Esophagus muscularis mucosa (tissue), 3 donors: ENCODE measurements around the gene LAMA3.

ENCODE experiments used
- POLR2A ChIP-seq: fragments of 450-650 bp; IDR thresholded peaks from one replicate; pipeline ENCODE4 v1.6.1; 2017; ENCODE audit warnings: antibody characterized with exemption, moderate library complexity, mild to moderate bottlenecking, low read depth
- POLR2AphosphoS5 ChIP-seq, 2 donors: sonication (generic); formaldehyde crosslinking; IDR thresholded peaks; one replicate each; pipeline ENCODE4 v1.6.1; 2017; ENCODE audit warnings: antibody characterized with exemption in 2 of 2
- TF ChIP-seq, protein P1 (sequence below), 3 experiments: fragments of 200-600 bp in 2 of 3; fragments of 450-650 bp in 1 of 3; sonication (generic) in 2 of 3; IDR thresholded peaks; one replicate each; pipeline ENCODE4 v1.5.1; 2017 to 2019; ENCODE audit warnings: antibody characterized with exemption in 3 of 3, mild to moderate bottlenecking in 2 of 3, moderate library complexity in 1 of 3

DNA sequence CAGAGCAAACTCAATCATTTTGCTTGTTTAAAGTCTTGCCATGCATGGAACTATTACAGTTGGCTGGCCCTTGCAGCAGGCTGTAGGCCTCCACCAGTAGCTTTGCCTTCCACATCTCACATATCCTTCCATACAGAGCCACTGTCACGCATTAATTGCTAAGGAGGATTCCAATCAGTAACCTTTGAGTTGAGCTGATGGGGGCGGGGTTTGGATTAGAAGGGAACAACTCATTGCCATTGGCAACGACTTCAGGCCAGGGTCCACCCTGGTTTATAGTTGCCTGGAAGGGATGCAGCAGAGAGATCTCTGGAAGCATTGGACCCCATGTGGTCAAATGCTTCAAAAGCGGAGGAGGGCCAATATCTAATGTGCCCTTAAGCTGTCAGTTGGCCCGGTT lies 262.0 kb downstream of the LAMA3 start:
- TF ChIP-seq, protein P1, sequence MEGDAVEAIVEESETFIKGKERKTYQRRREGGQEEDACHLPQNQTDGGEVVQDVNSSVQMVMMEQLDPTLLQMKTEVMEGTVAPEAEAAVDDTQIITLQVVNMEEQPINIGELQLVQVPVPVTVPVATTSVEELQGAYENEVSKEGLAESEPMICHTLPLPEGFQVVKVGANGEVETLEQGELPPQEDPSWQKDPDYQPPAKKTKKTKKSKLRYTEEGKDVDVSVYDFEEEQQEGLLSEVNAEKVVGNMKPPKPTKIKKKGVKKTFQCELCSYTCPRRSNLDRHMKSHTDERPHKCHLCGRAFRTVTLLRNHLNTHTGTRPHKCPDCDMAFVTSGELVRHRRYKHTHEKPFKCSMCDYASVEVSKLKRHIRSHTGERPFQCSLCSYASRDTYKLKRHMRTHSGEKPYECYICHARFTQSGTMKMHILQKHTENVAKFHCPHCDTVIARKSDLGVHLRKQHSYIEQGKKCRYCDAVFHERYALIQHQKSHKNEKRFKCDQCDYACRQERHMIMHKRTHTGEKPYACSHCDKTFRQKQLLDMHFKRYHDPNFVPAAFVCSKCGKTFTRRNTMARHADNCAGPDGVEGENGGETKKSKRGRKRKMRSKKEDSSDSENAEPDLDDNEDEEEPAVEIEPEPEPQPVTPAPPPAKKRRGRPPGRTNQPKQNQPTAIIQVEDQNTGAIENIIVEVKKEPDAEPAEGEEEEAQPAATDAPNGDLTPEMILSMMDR (IDR thresholded peaks at IDR 0.05) = no peak
- TF ChIP-seq POLR2A (no peak), POLR2AphosphoS5 (IDR thresholded peaks at IDR 0.05) (no peak)
